GM18873 (cell line): Measurements from ENCODE around the gene GCH1.
"Not testable (repeated sequence)": the region's sequence is repeated elsewhere in the genome, so short reads cannot be mapped to it uniquely, and the experiment has no call there.

ENCODE experiments used
- ATAC-seq: cut with Tn5 transposase; IDR thresholded peaks from one replicate; pipeline ENCODE4 v1.9.1; 2021; ENCODE audit warnings: mild to moderate bottlenecking, moderate library complexity, moderate number of reproducible peaks; ENCODE audit not compliant: unreplicated experiment, low FRiP score

The GCH1 gene, protein sequence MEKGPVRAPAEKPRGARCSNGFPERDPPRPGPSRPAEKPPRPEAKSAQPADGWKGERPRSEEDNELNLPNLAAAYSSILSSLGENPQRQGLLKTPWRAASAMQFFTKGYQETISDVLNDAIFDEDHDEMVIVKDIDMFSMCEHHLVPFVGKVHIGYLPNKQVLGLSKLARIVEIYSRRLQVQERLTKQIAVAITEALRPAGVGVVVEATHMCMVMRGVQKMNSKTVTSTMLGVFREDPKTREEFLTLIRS

DNA sequence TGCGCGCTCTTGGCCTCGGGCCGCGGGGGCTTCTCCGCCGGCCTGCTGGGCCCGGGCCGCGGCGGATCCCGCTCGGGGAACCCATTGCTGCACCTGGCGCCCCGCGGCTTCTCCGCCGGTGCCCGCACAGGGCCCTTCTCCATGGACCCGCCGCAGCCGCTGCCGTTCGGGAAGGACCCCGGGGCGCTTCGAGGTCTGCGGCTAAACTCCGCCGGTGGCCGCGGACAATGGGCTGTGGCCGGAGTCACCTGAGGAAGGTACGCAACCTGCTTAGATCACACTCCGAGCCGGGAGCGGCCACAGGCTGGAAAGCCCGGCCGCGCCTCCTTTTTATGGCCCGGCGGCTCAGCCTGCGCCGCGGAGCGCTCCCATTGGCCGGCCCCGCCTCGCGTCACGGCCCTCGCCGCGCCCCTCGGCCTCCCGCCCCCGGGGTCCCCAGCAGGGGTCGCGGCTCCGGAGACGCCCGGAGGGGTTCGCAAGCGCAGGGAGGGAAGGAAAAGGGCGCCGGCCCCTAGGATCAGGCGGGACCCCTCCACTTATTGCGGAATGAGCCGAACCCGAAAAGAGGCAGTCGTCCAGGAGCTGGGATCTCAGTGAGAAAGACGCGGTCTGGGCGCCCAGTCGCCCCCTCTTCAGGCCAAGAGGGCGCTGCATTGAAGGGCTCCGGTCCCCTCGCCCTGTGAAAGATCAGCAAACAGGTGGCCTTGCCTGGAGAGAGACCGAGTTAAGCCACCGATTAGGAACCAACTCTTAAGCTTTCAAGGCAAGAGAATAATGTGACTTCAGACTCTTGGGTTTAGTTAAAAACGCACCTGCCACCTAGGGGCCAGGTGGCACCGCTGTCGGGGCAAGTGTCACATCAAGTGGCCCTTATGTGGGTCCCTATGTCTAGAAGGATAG, at the start of gene GCH1:
GCH1 (minus strand) TSS at position 306 of the 900 bp plus-strand sequence; CDS start at position 143, 163 bp downstream.
- ATAC-seq, result peak; percentile 66

DNA sequence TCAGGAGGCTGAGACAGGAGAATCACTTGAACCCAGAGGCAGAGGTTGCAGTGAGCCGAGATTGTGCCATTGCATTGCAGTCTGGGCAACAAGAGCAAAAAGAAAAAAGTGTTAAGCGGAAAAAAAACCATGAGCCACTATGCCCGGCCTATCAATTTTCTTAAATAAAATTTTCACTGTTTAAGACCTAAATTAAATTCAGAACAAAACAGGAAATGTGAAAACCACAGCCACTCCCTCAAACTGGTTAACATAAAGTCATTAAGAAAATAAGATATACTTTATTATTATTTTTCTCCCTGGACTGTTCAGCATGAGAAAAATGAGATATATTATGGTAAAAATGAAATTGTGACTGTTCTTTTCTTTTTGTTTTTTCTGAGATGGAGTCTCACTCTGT, 44.6 kb upstream of the GCH1 start:
- ATAC-seq, result no peak

DNA sequence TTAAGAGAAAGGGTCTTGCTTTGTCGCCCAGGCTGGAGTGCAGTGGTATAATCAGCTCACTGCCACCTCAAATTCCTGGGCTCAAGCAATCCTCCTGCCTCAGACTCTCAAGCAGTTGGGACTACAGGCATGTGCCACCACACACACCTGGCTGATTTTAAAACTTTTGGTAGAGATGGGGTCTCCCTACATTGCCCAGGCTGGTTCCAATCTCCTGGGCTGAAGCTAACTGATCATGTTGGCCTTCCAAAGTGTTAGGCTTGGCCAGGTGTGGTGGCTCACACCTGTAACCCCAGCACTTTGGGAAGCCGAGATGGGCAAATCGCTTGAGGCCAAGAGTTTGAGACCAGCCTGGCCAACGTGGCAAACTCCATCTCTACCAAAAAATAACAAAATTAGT, 43.9 kb upstream of the GCH1 start:
- no peak for ATAC-seq

DNA sequence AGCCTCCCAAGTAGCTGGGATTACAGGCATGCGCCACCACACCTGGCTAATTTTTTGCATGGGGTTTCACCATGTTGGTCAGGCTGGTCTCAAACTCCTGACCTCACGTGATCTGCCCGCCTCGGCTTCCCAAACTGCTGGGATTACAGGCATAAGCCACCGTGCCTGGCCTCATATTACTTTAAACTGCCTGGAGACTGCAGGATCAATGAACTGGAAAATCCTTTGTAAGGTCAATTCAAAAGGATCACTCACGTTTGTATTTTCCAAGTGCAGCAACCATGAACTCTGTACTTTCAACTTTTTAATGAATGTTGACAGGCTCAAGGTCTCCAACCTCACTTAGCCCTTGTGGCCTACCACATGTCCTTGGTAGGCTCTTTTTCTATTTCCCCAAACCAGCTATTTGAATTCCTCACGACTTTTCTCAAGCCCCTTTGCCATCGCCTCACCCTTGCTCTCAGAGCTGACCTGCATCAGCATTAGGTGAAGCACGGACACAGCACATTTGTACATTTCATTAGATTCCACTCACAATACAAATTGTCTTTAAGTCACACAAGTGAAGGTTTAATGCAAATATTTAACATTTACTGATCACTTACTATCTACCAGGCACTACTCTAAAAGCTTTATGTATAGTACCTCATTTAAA, 42.2 kb upstream of the GCH1 start:
- no peak for ATAC-seq

DNA sequence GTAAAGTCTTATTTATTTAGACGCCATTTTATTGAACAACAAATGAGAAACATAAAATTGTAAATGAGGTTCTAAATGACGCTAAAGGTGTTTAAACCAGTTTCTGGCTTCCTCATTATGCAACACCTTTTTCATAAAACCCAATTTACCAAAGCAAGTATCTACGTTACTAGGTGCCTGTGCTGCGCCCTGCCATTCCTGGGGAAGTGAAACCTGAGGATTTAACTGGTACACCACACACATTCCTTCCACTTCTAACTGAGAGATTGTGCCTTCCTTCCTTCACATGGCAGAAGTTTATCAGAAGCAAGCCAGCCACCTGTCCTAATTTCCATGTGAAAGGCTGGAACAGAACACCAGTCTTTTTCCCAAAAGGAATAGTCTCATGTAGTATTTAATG, 40.3 kb upstream of the GCH1 start:
- no peak for ATAC-seq

DNA sequence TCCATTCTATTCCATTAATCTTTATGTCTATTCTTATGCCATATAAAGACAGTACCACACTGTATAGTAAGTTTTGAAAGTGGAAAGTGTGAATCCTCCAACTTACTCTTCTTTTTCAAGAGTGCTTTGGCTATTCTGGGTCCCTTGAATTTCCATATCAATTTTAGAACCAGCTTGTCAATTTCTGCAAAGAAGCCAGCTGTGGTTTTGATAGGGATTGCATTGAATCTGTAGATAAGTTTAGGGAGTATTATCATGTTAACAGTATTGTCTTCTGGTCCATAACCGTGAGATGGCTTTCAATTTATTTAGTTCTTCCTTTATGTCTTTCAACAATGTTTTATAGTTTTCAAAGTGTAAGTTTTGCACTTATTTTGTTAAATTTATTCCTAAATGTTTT, 34.2 kb upstream of the GCH1 start:
- ATAC-seq, result no peak

DNA sequence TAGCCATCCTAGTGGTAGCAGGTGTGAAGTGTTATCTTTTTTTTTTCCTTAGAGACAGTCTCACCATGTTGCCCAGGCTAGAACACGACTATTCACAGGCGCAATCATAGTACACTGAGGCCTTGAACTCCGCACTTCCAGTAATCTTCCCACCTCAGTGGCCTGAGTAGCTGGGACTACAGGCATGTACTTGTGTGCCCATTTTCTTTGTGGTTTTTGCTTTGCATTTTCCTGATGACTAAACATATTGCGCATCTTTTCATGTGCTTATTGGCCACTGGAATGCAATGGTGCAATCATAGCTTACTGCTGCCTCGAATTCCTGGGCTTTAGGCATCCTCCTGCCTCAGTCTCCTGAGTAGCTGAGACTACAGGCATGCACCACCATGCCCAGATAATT, 33.3 kb upstream of the GCH1 start:
- ATAC-seq, result no peak

DNA sequence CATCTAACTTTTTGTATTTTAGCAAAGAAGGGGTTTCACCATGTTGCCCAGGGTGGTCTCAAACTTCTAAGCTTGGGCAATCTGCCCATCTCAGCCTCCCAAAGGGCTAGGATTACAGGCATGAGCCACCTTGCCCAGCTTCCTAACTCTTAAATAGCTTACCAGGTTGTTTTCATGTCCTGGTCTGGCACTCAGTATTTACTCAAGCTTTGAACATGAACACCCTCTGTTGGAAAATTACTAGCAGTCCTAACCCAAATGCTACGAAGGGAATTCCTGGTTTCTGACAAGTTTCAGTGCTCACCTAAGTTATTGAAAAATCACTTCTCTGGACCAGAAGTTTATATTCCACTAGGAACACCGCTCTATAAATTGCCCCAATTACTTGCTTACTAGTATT, 32.5 kb upstream of the GCH1 start:
- no peak for ATAC-seq

DNA sequence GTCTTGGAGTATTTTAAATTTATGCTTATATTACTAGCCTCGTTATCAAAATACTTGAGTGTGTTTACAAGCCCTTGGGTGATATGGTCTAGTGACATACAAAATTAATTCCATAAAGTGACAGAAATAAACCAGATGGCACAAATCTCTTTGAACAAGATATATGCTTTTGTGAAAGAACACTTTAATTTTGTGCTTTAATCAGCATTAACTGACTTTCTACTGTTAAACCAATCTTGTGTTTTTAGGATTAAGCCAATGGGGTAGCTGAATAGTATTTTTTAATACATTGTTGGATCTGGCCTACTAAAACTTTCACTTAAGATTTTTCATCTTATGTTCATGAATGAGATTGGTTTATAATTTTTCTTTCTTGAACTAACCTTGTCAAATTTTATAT, 30.4 kb upstream of the GCH1 start:
- no peak for ATAC-seq

DNA sequence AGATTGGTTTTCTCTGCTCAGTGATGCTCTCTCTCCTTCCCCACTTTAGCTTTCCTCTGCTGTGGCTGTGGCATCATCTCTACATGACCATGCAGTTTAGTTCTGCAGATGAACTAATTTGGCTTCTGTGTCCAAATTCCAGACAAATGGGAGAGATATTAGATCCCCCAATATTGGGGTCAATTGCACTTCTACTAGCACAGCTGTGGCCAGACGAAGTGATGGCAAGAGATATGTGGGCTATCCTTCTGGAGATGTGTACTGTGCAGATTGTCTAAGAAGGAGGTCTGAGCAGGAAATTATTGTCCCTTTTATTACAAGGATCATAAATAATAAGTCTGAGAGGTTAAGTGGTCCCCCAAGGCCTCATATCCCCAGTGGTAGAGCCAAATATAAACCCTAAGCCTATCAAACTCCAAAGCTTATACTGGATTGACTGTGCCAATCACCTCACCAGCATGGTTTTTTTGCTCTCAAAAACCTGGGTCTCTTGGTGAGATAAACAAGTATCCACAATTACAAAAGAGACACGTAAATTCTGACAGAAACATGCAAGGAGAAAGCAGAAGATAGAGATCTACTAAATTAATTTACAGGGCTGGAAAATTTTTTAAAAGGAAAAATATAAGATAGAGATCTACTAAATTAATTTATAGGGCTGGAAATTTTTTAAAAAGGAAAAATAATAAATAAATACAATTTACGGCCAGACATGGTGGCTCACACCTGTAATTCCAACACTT, 29.1 kb upstream of the GCH1 start:
- ATAC-seq, result no peak

DNA sequence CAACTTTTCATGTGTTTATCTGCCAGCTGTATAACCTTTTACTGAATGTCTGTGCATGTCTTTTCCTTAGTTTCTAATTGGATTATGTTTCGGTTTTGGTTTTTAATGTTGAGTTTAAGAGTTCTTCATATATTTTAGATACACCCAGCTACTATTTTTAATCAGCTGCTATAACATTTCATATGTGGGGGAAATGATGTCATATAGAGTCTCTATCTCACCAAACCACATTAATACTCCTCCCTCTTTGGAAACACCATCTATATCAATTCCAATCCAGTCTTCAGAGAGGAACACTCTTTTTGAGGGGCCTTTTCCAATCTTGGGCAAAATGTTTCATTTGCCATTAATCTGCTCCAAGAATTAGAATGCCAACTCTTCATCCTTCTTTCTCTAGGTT, 28.5 kb upstream of the GCH1 start:
- ATAC-seq, result no peak

DNA sequence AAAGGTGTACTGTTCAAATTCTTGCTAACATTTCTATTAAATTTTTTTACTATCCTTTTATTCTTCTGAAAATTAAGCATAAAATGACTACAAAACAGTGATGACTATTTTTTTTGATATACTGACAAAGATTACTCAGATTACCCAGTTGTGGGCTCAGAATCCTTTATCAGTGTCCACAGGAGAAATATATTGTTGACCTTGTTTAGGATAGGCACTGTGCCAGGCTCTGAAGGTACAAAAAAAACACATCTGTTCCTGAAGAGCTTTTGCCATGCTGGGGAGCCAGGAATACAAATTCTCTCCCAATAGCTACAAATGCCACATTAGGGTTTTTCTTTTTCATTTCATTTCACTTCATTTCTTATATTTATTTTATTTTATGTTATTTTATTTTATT, 26.9 kb upstream of the GCH1 start:
- no peak for ATAC-seq

DNA sequence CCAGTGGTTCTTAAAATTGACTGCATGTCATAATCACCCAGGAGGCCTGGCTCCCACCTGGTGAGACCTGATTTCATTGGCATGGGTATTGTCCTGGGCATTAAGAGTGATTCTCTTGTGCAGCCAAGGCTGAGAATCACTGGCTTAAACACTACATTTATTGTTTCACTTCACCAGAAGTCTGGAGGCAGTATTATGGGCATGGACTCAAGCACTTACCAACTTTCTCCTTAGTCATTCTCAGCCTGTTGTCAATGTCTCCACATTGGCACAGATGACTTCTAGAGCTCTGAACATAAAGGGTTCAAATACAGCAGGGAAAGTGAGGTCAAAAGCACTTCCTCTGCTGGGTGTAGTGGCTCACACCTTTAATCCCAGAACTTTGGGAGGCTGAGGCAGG, 25.6 kb upstream of the GCH1 start:
- no peak for ATAC-seq

DNA sequence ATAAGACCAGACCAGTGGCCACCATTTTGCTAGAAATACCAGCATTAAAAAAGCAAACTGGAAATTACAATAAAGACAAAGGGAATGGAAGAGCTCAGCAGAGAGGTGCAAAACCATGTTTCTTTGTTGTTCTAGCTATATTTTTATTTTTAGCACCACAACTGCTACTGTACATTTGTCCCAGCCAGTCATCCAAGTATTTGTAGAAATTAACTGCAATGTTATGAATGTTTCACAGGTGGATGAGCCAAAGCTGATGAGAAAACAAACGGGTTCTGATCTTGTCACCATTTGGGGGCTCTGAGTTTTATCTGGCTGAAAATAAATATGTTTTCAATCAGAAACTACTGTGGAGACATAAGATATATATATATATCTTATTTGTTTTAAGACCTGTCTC, 24.9 kb upstream of the GCH1 start:
- ATAC-seq, result no peak

DNA sequence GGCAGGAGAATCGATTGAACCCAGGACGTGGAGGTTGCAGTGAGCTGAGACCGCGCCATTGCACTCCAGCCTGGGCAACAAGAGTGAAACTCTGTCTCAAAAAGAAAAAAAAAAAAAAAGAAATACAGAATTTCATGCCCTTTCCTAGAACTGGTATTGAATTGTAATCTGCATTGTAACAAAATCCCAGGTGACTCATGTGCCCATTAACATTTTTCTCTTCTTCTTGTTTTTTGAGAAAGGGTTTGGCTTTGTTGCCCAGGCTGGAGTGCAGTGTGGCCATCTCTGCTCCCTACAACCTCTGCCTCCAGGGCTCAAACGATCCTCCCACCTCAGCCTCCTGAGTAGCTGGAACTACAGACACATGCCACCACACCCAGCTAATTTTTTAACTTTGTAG, 23.9 kb upstream of the GCH1 start:
- not testable (repeated sequence) for ATAC-seq

DNA sequence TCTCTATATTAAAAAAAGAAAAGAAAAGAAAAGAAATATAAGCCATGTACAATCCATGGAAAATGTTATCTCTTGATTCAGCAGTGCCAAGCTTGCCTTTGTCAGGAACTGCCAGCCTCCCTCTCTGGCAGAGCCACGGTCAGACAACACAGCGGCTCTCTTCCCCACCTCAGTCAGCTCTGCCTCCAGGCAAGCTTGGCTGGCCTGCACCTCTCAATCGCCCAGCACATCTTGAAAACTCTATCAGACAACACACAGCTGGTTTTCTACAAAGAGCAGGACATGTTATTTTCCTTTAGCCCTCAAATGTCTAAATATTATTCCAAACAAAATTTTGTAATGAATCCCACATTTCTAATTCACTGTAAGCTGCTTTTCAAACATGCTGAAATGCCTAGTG, 20.0 kb upstream of the GCH1 start:
- no peak for ATAC-seq

DNA sequence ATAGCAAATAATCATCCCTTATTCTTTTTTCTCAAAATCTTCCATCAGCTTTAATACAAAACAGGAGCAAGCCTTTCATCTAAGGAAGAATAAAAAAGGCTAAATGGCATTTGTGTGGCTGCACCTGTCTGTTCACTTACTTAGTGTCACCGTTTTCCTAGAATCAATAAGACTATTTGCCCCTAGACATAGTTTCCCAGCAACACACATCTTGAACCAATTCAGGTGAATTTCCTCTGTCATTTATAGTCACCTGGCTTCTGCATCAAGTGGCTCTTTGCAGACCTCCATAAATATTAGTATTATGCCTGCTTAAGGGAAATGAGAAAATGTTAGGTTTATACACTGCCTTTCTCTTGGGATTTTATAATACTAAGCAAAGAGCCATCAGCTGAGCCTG, 17.4 kb upstream of the GCH1 start:
- ATAC-seq, result no peak

DNA sequence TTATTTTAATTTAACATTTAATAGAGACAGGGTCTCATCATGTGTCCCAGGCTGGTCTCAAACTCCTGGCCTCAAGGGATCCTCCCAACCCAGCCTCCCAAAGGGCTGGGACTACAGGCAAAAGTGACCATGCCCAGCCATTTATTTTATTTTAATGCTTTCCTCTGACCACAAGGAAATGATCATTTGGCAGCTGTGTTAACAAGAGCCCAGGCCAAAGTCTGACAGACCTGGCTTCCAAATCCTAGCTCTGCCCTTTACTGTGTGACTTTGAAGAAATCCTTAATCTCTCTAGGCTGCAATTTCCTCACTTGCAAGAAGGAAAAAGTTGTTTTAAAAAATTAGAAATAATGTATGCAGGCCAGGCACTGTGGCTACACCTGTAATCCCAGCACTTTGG, 16.7 kb upstream of the GCH1 start:
- no peak for ATAC-seq

DNA sequence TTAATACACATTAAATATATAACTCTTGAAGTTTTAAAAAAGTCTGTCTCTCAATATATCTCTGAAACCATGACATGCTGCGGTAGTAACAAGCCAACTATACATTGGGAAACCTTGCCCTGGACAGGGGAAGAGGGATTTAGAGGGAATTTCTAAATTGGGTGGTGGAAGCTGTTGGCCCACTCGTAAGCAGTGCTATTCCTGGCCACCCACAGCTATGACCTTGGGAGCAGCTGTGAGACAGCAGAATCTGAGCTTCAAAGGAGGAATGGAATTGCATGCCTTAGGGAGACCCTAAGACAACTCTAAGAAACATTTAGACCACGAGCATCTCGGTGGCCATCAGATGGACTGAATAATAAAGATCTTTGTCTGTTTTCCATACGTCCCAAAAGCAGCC, 15.8 kb upstream of the GCH1 start:
- ATAC-seq, result no peak

DNA sequence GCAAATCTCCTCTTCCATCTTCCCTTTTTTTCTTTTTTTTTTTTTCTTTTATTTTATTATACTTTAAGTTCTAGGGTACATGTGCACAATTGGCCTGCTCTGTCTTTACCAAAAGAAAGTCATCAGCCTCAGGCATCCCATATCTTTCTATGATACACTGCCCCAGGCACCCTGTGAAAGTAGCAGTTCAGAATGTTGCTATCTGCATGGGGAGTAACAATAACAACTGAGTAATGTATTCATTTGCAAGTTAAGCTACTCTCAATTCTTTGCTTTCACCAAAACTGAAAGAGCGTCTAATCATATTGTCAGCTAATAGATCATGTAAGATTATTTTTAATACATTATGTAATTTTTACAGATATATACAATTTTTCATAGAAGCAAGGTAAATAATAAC, 13.5 kb upstream of the GCH1 start:
- ATAC-seq, result no peak
